Activated gamma-delta T cell (primary cell): ENCODE results near the gene JAG2.

Experiments used
- DNase-seq: peaks from one replicate; lab custom pipeline; 2025; lab: John Stamatoyannopoulos, UW
- total RNA-seq, 2 donors: gene quantifications; one replicate each; lab custom pipeline; 2026; lab: John Stamatoyannopoulos, UW

The JAG2 gene
- 2.7 to 6.7 reads per million in 2 donors for total RNA-seq

DNA sequence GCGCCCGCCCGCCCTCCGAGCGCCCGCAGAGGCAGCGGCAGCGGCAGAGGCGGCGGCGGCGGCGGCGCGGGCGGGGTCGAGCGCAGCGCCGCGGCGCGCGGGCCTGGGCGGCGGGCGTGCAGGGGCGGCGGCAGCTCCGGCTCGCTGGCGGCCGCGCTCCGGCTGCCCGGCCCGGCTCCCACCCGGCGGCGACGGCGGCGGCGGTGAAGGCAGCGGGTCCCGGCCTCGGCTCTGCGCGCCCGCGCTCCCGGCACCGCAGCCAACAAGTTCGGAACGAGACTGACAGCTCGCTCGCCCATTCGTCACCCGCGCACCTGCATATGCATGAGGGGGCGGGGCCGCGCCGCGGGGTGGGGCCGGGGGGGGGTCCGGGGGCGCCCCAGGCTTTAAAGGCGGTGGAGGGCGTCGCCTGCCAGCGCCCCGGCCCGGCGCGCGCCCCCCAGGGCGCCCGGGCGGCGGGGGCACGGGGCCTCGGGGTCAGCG is at the start of gene JAG2:
TSS of gene JAG2 (minus strand) at position 281 of the 483 bp plus-strand sequence. CDS start 356 bp downstream, outside the sequence.
- DNase-seq = peak; percentile 50

DNA sequence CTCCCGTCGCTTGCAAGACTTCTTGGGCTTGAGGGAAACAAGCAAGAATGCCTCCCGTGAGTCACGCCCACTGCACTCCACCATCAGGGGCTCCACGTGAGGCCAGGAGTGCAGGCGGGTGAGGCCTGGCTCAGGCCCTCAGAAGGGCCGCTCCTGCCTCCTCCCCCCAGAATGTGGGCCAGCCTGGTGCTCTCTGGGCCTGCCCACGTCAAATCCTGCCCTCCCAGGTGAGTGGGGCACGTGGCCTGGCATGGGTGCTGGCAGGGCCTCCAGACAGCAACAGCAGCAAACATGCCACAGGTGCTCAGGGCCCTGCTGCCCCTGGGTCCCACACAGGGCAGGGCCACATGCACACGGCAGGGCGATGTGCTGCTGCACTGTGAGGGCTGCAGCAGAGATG is 49.2 kb upstream of the JAG2 start:
- DNase-seq = no peak

DNA sequence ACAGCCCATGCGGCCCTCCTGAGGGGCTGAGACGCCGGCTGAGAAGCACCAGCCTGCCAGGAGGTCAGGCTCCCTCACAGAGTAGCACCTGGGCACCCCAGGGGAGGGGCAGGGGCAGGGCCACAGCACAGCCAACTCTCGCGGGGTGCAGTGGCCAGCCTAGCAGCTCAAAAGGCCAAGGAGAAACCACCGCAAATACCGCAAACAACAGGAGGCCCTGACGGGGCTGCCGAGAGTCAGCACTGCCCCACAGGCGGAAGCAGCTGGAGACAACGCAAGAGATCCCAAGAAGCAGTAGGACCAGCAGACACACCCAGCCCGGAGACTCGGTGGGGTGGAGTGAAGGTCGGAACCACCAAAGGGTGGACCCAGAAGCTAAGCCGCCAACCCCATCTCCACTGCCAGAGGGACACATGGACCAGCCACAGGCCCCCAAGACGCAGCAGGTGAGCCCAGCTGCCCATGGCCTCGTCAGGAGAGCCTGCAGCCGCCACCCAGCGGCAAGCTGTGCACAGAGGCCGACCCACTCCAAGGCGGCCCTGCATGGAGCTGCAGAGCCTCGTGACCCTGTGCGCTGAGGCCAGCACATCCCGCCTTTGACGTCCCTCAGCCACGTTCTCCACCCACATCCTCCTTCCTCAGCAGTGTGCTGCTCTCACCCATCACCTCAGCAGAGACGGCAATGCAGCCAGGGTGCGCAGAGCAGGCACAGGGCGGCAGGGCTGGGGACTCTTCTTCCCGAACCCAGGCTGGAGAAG is 48.1 kb upstream of the JAG2 start:
- DNase-seq = no peak

DNA sequence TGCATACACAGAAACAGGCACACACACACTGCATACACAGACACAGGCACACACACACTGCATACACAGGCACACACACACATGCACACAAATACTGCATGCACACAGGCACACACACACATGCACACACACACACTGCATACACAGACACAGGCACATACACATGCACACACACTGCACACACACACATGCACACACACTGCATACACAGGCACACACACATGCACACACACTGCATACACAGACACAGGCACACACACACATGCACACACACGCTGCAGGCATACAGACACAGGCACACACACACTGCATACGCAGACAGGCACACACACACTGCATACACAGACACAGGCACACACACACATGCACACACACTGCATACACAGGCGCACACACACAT is 47.0 kb upstream of the JAG2 start:
- DNase-seq = no peak

DNA sequence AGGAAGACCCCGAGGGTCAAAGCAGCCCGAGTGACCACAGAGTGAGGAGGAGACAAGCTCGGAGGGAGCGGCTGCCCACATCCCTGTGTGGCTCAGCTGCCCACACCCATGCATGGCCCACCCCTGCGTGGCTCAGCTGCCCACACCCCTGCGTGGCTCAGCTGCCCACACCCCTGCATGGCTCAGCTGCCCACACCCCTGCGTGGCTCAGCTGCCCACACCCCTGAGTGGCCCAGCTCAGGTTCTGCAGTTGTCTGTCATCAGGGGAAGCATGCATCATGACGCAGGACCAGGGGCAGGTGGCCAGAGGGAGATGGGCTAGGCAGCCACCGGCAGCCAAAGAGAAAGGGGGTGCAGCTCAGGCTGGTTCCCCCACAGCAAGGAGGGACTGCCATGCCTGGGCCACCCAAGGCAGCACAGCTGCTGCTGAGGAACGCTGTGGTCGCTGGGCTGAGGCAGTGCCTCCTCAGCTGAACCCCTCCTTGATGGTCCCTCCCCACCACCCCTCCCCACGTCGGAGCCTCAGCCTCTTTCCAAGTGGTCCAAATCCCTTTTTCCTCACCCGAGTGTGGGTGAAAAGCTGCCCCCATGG is 45.8 kb upstream of the JAG2 start:
- no peak for DNase-seq

DNA sequence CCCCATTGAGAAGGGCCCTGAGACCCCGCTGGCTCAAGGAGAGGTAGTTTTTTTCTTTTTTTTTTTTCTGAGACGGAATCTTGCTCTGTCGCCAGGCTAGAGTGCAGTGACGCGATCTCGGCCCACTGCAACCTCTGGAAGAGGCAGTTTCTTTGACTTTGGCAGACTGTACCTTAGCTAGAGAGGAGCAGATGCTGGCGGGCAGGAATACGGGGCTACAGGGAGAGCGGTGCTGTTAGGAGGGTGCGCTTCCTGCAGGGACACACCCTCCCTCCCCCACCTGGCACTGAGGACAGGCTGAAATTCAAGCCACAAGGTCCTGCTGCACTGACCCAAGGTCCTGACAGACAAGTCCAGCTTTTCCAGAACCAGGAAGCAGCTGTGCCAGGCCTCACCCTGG is 44.8 kb upstream of the JAG2 start:
- no peak for DNase-seq

DNA sequence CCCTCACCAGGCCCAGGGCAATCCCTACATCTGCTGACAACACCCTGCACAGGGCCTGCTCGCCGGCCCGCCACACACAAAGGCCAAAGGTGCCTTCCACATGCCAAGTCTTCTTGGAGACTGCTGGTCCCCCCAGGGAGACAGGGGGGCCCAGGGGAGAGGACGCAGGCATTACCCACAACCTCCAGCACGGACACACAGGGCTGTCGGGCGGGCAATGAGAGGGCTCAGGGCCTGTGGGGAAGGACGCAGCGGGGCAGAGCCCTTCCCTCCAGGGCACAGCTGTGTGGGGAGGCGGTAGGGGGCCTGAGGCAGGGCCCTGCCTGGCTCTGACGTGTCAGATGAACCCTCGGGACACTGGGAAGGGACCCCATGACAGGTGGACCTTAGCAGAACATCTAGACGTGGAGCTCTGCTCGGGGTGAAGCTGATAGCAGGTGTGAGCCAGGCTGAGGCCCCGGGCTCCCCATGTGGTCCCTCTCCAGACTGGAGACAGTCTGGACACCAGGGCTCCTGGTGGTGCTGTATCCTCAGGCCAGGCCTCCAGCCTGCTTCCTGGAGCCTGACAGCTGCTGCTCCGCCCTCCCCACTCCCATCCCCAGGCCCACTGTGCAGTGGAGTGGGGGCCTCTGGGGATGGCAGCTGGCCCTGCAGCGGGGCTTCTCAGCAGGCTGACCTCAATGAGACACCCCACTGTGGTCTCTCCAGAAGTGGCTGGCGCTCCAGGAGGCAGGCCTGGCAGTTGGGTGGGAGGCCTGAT is 44.1 kb upstream of the JAG2 start:
- DNase-seq = no peak

DNA sequence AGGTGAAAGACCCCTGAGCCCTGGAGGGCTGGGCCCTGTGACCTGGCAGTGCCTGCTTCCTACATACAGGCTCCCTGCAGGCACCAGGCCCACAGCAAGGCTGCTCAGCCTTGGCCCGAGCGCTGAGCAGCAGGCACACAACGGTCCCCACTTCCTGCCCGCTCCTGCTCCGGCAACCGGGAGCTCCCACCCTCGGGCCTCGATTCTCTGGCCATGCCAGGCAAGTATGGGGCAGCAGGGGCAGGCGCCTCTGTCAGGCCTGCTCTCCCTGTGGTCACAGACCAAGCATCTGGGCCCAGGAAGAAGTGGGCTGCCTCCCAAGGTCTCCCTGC is 43.1 kb upstream of the JAG2 start:
- DNase-seq = no peak

DNA sequence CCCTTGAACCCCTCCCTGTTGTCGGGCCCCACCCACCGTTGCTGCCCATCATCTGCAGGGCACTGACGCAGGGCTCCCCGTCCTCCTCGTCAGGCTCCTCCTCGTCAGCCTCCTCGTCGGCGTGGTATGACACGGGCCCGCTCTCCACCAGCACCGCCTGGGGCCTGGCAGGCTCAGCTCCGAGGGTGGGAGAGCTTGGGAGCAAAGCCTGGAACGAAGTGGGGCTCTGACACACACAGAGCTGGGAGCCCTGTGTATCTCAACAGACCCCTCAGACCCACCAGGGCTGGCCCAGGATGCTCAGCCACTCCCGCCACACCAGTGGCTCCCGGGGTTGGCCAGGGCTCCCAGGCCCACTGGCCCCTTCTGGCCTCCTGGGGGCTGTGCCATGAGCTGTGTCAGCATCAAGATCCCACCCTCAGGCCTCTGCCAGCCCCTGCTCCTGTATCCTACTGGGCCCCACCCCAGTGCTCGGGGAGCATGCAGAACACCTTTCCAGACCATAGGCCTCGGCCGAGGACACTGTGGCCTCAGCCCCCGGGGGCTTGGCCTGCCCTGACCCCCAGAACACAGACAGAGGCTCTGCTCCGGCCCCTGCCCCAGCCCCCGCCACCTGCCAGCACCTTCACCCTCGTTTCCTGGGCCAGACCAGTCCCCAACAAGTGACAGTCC is 42.6 kb upstream of the JAG2 start:
- no peak for DNase-seq

DNA sequence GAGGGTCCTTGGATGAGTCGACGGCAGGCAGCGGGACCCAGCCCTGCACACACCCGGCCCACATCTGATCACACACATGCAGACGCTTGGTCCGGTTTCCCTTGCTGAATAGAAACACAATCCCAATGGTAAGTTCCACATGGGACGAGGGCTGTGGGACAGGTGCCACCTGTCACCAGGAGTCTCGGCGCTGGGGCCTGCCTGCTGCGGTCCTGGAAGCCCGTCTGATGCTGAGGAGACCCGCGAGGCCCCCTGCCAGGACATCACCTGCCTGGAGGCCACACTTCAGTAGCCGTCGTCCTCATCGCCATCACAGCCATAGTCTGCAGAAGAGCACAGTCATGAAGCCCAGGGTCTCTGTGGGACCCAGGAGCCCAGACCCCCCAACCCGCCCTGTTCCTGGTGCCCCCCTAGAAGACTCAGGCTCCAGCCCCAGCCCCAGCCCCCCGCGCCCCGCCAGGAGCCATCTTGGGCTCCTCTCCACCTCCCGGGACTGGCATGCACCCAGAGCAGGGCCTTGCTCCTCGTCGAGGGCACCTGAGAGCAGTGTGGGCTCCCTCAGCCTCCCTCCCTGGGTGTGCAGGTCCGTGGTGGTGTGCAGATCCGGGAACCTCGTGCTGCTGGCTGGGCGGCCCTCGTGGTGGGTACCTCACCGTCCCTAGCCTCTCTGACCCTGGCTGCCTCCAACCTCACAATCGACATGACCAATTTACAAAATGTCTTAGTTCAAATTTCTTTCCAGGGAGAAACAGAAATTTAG is 41.9 kb upstream of the JAG2 start:
- no peak for DNase-seq

DNA sequence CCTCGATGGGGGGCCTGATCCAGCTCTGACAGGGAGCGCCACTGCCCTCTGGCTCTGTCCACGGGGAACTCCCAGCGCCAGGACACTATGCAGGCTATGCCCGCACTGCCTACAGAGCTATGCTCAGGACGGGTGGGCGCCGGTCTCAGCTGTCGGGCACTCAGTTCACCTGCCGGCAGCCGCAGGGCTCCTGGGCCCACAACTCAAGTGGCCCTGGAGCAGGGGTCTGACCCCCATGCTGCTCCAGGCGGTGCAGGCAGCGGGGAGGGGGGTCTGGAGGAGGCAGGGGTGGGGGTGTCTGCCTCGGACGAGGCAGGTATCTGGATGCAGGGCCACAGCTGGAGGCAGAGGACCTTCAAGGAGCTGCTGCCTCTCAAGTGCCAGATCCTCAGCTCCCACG is 41.1 kb upstream of the JAG2 start:
- no peak for DNase-seq

DNA sequence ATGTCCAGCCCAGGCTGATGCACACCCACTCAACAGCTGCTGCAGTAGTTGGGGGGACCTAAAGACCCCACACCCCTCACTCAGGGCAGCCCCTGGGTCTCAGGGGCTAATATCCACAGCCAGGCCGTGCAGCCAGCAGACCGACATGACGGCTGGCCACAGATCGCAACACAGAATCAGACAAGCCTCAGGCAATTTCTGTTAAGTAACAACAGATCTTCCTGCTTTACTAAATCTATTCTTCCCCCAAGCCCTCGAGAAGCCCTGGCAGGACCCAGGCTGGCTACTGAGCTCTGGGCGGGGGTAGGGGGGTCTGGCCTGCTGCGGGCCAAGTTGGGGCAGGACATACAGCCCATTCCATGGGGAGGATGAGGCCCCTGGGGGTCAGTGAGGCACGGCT is 40.5 kb upstream of the JAG2 start:
- DNase-seq = no peak

DNA sequence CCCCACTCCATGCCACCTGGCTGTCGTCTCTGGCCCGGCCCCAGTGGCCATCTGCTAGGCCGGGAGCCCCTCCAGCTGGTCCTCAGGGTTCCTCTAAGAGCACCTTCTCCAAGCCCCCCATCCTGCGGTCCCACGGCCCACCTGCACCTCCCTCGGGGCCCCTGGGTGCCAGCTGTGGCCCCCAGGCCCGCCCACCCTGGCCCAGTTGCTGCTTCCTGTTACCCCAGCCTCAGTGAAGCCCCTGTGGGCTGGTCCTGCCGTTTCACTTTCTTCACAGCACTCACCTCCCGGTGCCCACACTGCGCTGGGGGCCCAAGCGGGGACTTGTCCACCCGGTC is 40.1 kb upstream of the JAG2 start:
- DNase-seq = no peak

DNA sequence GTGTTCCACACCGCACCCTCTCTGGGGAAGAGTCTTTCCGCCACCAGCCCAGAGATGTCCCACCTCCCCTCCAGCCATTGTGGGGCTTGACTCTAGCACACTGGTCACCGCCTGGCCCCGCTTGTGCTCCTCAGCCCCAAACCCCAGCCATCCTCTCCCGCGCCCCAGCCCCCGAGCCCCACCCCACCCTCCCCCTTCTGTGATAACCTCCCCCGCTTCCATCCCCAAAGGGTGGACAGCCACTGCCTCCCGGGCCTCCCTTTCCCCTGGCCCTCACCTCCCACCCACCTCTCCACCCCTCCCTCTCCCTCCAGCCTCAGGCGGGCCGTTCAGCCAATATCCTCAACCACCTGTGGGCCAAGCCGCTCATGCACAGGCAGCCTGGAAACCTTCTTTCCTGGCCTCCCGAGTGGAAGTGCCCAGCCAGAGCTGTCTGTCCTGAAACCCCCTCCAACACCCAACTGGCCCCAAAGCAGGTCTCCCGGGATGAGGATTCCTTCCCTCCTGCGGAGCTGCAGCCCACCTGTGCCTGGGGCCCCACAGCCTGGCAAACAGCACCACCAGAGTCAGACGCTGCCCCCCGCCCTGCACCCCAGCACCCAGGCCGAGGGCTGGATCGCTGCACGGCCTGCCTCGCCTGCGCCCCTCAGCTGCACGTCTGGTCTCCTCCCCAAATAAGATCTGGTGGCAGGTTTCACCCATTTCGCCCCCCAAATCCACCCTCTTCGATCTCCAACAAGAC is 39.6 kb upstream of the JAG2 start:
- DNase-seq = no peak

DNA sequence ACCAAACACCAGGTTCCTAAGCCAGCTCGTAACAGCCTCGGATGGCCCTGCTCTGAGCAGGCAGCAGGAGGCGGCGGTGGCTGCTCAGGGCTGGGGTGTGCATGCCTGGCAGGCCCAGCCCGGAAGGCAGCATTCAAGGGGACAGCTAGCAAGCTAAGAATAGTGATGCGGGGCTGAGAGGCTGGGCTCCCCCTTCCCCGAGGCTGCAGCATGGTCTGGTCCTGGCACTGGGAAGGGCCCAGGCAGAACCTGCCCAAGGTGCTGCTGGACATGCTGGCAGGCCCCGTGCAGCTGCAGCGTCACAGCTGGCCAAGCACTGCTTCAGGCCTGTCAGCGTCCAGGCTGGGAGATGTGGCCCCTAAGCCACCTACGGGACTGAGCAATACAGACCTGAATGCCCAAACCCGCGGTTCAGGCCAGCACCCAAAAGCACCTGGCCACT is 38.9 kb upstream of the JAG2 start:
- no peak for DNase-seq

DNA sequence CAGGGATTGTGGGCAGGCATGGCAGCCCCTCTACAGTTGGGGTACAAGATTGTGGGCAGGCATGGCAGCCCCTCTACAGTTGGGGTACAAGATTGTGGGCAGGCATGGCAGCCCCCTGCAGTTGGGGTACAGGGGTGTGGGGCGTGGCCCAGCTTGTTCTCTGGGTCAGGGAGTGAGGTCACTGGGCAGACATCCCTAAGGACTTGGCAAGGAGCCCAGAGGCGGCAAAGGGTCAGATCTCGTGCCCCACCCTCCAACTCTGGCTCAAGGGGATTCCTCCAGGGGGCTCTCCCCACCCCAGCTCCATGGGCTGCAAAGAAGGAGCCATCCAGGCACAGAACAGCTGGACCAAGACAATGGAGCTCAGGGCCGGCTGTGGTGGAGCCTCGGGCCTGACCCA is 38.3 kb upstream of the JAG2 start:
- DNase-seq = no peak

DNA sequence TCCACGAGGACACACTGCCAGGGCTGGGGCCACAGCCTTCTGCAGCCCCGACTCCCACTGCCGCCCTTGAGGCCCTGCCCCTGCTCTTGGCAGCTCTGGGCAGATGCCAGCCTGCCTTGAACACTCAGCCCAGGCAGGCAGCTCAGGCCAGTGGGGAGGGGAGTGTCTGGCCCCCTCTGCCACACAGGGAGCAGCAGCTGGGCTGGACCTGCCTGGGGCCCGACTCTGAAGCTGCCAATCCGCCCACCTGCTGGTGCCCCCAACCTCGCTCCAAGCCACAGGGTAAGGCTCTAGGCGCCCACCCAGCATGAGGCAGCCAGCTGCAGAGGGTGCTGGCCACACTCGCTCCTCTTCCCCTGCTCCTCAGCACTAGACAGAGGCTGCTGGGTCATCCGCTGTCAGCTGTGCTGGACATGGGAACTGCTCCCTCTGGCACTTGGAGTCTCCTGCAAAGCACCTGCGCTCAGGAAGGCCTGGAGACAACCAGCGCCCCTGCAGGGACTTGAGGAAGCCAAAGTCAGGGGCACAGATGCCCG is 37.2 kb upstream of the JAG2 start:
- DNase-seq = no peak

DNA sequence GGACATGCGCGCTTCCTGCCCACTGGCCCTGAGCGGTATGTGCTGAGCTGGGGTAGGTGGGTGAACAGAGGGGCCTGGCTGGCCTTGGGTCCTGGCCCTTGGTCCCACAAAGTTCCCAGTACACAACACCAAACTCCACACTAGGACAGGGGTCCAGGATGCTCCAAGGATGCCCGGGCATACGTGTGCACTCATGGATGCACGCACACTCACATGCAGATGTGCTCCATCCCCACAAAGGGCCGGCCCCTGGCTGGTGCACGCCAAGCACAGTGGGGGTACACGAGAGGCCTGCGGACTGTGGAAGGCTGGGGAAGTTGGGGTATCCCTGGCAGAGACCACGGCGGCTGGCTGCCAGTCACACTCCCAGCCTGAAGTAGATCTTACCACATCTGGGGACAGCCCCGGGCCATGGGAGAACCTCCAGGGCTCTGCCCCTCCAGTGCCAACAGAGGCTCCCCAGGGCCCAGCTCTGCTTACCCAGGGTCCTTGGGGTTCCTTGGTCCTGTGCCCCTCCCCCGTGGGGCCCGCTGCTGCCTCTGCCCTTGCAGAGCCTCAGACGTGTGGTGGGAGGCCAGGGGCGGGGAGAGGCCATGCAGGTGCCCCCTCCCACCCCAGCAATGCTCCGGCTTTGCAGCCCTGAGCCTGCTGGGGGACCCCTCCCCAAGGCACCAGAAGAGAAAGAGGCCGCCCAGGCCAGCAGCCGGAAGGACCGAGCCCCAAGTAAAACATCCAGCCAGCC is 36.5 kb upstream of the JAG2 start:
- DNase-seq = no peak

DNA sequence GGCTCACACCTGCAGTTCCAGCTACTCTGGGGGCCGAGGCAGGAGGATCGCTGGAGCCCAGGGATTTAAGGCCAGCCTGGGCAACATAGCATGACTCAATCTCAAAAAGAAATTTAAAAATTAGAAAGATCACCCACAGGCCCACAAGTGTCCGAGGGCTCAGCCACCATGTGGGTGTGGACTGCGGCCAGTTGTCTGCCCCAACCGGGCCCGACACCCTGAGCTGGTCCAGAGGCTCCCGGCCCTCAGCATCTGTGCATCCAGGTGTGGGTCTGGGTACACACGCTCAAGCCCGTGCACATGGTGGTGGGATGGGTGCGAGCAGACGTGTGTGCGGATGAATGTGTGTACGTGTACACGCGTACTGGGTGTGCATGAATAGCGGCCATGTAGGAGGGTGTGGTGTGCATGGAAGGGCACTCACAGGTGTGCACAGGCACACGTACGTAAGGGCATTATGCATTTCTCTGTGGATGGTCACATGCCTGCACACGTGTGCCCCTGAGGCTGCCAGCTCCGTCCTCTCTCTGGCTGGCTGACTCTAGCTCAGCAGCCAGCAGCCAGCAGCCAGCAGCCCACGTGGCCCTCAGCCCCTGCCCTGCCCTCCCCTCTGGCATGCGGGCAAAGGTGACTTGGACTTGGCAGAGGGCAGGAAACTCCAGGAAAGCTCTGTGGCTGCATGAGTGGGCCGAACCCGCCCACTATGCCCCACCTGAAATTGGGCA is 35.8 kb upstream of the JAG2 start:
- DNase-seq = no peak
